OCI-LY7 (cell line): ENCODE results near the gene C11orf42.

ENCODE experiments used
- CTCF ChIP-seq: fragments of 200-600 bp; sonication (generic); conservative IDR thresholded peaks from 2 replicates; pipeline ENCODE4 v1.5.1; 2014; ENCODE audit warnings: mild to moderate bottlenecking, antibody characterized with exemption, low read length, moderate library complexity, mixed read lengths
- EZH2phosphoT487 ChIP-seq: fragments of 200-600 bp; sonication (generic); IDR thresholded peaks from 2 replicates; pipeline ENCODE4 v1.6.1; 2018; ENCODE audit warnings: low read depth, borderline replicate concordance, mild to moderate bottlenecking, mixed run types, antibody characterized with exemption, low read length, moderate library complexity, mixed read lengths

GRCh38 chr11:6204706-6205105 lies 651 bp upstream of the C11orf42 start:
- TF ChIP-seq CTCF: no peak
- TF ChIP-seq EZH2phosphoT487: no peak
